Measurements from ENCODE around the gene KRT84. TPM values are rescaled to one million over a fixed set of nuclear protein-coding genes. Genes with fewer than 3 reads are reported as not detected.

KRT84 gene
- total RNA-seq, 1 donor: not detected

DNA sequence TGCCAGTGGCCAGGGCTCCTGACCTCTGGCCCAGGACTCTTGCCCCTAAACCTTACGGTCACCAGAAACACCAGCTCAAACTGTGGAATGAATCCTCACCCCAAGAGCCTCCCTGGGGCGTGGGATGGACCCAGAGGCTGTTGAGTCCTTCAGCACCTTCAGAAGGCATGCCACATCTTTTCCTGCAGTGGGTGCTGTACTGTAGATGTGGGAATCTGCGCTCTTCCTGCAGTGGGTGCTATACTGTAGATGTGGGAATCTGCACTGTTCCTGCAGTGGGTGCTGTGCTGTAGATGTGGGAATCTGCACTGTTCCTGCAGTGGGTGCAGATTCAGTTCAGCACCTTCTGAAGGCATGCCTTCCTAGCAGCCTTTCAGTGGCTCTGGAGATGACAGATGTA is 19.5 kb upstream of the KRT84 start:
- TF ChIP-seq, protein P1, sequence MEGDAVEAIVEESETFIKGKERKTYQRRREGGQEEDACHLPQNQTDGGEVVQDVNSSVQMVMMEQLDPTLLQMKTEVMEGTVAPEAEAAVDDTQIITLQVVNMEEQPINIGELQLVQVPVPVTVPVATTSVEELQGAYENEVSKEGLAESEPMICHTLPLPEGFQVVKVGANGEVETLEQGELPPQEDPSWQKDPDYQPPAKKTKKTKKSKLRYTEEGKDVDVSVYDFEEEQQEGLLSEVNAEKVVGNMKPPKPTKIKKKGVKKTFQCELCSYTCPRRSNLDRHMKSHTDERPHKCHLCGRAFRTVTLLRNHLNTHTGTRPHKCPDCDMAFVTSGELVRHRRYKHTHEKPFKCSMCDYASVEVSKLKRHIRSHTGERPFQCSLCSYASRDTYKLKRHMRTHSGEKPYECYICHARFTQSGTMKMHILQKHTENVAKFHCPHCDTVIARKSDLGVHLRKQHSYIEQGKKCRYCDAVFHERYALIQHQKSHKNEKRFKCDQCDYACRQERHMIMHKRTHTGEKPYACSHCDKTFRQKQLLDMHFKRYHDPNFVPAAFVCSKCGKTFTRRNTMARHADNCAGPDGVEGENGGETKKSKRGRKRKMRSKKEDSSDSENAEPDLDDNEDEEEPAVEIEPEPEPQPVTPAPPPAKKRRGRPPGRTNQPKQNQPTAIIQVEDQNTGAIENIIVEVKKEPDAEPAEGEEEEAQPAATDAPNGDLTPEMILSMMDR (IDR thresholded peaks at IDR 0.05; ENCODE audit: extremely low read depth, low read depth, low read length): peak; percentile 23
- H3K36me3 ChIP-seq (ENCODE audit: insufficient read depth, low read length): no peaks in the 10 kb centered on the region
- H4K20me1 ChIP-seq (ENCODE audit: insufficient read depth, low read length): no peaks in the 10 kb centered on the region
- no peak overlapping the region for H3K4me2 ChIP-seq (ENCODE audit: insufficient read depth, low read length)
- H3K79me2 ChIP-seq (ENCODE audit: insufficient read depth, low read length): no peaks in the 10 kb centered on the region
- DNase-seq (ENCODE audit: insufficient read length, low spot score, missing footprints): no peak
- no peak overlapping the region for H2AFZ ChIP-seq (ENCODE audit: low read length)
- no peak overlapping the region for H3K27ac ChIP-seq (ENCODE audit: low read depth, low read length)
- no peak overlapping the region for H3K4me3 ChIP-seq (ENCODE audit: insufficient read depth, low read length)
- peaks cover 28% of the 10 kb centered on the region for H3K27me3 ChIP-seq (ENCODE audit: insufficient read depth, low read length)
- peaks cover 4% of the 10 kb centered on the region for H3K4me1 ChIP-seq (ENCODE audit: insufficient read depth, low read length)
- H3K9me3 ChIP-seq (ENCODE audit: low read depth, low read length): no peaks in the 10 kb centered on the region

DNA sequence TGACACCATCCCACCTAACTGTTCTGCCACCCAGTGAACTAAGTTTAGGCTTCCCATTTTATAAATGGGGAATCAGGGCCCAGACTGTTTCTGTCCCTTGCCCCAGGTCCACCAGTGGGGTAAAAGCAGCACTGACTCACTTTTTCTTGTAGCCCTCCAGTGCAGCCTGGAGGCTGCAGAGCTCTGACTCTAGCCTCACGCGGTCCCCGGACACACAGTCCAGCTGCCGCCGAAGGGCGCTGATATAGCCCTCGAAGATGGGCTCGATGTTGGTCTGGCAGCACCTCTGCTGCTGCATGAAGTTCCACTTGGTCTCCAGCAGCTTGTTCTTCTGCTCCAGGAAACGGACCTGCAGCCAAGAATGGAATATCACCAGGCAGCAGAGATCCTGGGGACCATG is 18.1 kb upstream of the KRT84 start:
- Histone ChIP-seq H3K4me3 (ENCODE audit: insufficient read depth, low read length) (no peak overlapping the region), H3K4me1 (ENCODE audit: insufficient read depth, low read length) (peaks cover 4% of the 10 kb centered on the region), H4K20me1 (ENCODE audit: insufficient read depth, low read length) (no peaks in the 10 kb centered on the region), H3K4me2 (ENCODE audit: insufficient read depth, low read length) (no peak overlapping the region), H2AFZ (ENCODE audit: low read length) (no peak overlapping the region), H3K79me2 (ENCODE audit: insufficient read depth, low read length) (no peaks in the 10 kb centered on the region), H3K27ac (ENCODE audit: low read depth, low read length) (no peak overlapping the region), H3K36me3 (ENCODE audit: insufficient read depth, low read length) (no peaks in the 10 kb centered on the region), H3K27me3 (ENCODE audit: insufficient read depth, low read length) (peaks cover 26% of the 10 kb centered on the region), H3K9me3 (ENCODE audit: low read depth, low read length) (no peaks in the 10 kb centered on the region)
- TF ChIP-seq, protein P1 (IDR thresholded peaks at IDR 0.05; ENCODE audit: extremely low read depth, low read depth, low read length): no peak
- peak; percentile 63 for DNase-seq (ENCODE audit: insufficient read length, low spot score, missing footprints)

DNA sequence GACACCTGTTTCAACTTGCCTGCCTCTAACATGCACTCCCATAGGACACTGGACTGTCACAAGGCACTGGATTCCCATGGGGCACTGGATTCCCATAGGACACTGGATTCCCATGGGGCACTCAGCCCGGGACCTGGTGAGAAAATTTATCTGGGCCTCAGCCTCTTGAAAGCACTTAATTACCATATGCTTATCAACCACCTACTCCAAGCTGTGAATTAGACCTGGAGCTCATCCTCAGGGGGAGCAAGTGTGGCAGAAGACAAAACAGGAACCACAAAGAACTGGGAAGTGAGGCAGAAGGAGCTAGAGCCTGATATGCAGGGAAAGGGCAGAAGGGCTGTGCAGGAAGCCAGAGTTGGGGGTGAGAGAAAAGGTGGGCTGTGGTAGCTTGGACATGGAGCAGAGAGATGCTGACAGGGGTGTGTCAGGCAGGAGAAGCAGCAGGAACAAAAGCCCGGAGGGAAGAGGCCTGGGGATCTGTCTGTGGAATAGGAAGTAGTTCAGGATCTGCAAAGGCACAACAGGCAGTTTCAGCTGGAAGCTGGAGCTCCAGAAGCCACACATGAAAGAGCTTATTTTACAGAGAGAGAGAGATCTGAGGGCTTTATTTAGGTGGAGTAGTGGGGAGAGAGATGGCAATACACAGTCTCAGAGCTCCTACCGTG is 17.6 kb upstream of the KRT84 start:
- H2AFZ ChIP-seq (ENCODE audit: low read length): no peak overlapping the region
- peak; percentile 29 for DNase-seq (ENCODE audit: insufficient read length, low spot score, missing footprints)
- no peak overlapping the region for H3K27ac ChIP-seq (ENCODE audit: low read depth, low read length)
- H3K9me3 ChIP-seq (ENCODE audit: low read depth, low read length): no peaks in the 10 kb centered on the region
- TF ChIP-seq, protein P1 (IDR thresholded peaks at IDR 0.05; ENCODE audit: extremely low read depth, low read depth, low read length): no peak
- H3K4me2 ChIP-seq (ENCODE audit: insufficient read depth, low read length): no peak overlapping the region
- no peaks in the 10 kb centered on the region for H3K36me3 ChIP-seq (ENCODE audit: insufficient read depth, low read length)
- no peaks in the 10 kb centered on the region for H3K79me2 ChIP-seq (ENCODE audit: insufficient read depth, low read length)
- H3K27me3 ChIP-seq (ENCODE audit: insufficient read depth, low read length): peaks cover 25% of the 10 kb centered on the region
- H3K4me3 ChIP-seq (ENCODE audit: insufficient read depth, low read length): no peak overlapping the region
- peaks cover 4% of the 10 kb centered on the region for H3K4me1 ChIP-seq (ENCODE audit: insufficient read depth, low read length)
- H4K20me1 ChIP-seq (ENCODE audit: insufficient read depth, low read length): no peaks in the 10 kb centered on the region

DNA sequence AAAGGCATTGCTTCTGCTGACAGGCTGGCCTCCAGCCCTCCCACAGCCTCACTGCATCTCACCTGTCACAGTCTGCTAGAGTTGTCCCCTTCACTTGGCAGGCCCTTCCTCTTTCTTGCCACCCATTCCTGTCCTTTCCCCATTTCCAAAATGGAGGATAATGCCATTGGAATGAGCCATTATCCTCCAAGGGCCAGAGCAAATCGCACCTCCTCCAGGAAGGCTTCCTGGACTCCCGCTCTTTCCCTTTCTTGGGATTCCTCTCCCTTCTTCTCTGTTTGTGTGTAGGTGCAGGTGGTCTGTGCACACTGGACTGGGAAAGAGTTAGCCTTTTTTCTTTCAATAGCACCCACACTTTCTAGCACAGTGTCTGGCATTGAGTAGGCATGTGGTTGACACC is 16.9 kb upstream of the KRT84 start:
- Histone ChIP-seq H2AFZ (ENCODE audit: low read length) (no peak overlapping the region), H3K79me2 (ENCODE audit: insufficient read depth, low read length) (no peaks in the 10 kb centered on the region), H3K9me3 (ENCODE audit: low read depth, low read length) (no peaks in the 10 kb centered on the region), H4K20me1 (ENCODE audit: insufficient read depth, low read length) (no peaks in the 10 kb centered on the region), H3K36me3 (ENCODE audit: insufficient read depth, low read length) (no peaks in the 10 kb centered on the region), H3K4me3 (ENCODE audit: insufficient read depth, low read length) (no peak overlapping the region), H3K4me1 (ENCODE audit: insufficient read depth, low read length) (peaks cover 4% of the 10 kb centered on the region), H3K27me3 (ENCODE audit: insufficient read depth, low read length) (peaks cover 25% of the 10 kb centered on the region), H3K27ac (ENCODE audit: low read depth, low read length) (no peak overlapping the region), H3K4me2 (ENCODE audit: insufficient read depth, low read length) (no peak overlapping the region)
- TF ChIP-seq, protein P1 (IDR thresholded peaks at IDR 0.05; ENCODE audit: extremely low read depth, low read depth, low read length): no peak
- peak; percentile 73 for DNase-seq (ENCODE audit: insufficient read length, low spot score, missing footprints)
